Rectal smooth muscle tissue (tissue), 1 donor: ENCODE data around the gene SMIM38.

ENCODE experiments used
- H3K27ac ChIP-seq: one replicate; pipeline ENCODE4 v1.7.0; 2013; ENCODE audit warnings: low read depth, low read length, inconsistent platforms
- H3K27me3 ChIP-seq: one replicate; pipeline ENCODE4 v1.7.0; 2013; ENCODE audit warnings: low read length; ENCODE audit not compliant: control insufficient read depth, insufficient read depth
- H3K36me3 ChIP-seq: one replicate; pipeline ENCODE4 v1.7.0; 2013; ENCODE audit warnings: low read length; ENCODE audit not compliant: control insufficient read depth, insufficient read depth
- H3K4me1 ChIP-seq: one replicate; pipeline ENCODE4 v1.7.0; 2013; ENCODE audit warnings: low read length; ENCODE audit not compliant: control insufficient read depth, insufficient read depth
- H3K4me3 ChIP-seq: one replicate; pipeline ENCODE4 v1.7.0; 2013; ENCODE audit warnings: low read length
- H3K9ac ChIP-seq: one replicate; pipeline ENCODE4 v1.7.0; 2013; ENCODE audit warnings: low read length

The SMIM38 gene

DNA sequence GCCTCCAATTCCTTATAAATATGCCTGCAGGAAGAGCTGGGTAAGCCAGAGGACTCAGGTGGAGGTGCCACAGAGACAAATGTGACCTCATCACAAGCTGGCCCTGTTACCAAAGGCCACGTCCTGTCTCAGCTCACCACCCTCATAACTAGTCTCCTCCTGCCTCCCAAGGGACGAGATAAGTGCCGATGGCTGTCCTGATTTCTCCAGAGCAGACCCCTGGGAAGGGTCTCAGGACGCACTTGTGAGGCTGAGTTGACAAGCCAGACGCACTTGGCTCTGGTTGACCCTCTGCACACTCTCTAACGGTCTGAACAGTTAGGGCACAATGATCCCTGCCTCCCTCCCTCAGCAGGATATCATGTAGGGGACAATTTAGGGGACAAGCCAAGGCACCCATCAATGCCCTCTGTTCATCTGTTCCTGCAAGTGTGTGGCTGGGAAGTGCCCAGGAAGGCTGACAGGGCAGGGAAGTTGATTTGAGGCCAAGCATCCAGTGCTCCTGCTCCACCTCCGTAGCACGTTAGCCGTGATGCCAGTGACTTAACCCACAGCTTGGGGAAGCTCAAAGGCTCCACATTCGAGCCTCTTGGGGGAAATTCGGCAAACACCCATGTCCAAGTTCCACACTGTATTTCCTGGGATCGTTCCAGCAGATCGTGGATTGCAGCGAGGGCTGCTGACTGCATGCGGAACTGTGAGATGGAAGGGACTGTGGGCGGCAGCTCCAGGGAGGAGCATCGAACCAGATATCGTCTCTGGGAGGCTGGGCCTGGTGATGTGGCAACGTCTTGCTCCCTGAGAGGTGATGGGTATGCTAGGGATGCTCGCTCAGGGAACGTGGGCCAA is 2.8 kb downstream of the SMIM38 start:
- no peak overlapping the region for H3K4me3 ChIP-seq
- no peaks in the 10 kb centered on the region for H3K36me3 ChIP-seq
- no peaks in the 10 kb centered on the region for H3K27me3 ChIP-seq
- H3K9ac ChIP-seq: no peak overlapping the region
- H3K27ac ChIP-seq: no peak overlapping the region
- H3K4me1 ChIP-seq: peaks cover 10% of the 10 kb centered on the region

DNA sequence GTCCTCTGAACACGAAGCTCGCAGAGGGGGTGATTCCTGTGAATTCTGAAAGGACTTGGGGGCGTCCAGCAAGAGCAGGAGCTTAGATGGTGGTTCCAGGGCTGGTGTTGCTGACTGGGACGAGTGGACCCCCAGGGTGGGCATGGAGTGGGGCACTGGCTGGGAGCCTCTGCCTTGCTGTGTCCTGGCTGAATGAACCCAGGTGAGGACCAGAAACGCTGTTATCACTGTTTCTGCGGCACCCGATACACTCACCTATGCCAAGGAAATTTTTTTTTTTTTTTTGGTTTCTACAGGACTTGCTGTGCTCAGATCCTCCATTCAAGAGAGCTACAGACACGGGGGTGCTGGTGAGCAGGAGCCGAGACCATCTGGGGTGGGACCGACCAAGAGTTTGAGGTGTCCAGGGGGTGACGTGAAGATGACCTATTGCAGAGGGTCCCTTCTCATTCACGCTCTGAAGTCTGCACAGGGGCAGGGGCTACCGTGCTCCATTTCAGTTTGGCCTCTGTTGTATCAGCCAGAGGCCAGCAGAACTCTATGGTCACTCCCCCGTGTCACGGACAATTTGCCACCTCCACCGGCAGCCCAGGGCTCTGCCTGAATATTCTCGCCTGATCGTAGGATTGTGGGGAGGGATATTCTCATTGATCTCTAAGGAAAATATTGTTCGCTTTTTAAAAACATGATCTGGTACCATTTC is 3.6 kb downstream of the SMIM38 start:
- H3K4me1 ChIP-seq: peaks cover 10% of the 10 kb centered on the region
- no peak overlapping the region for H3K27ac ChIP-seq
- H3K36me3 ChIP-seq: no peaks in the 10 kb centered on the region
- H3K4me3 ChIP-seq: no peak overlapping the region
- no peak overlapping the region for H3K9ac ChIP-seq
- no peaks in the 10 kb centered on the region for H3K27me3 ChIP-seq

DNA sequence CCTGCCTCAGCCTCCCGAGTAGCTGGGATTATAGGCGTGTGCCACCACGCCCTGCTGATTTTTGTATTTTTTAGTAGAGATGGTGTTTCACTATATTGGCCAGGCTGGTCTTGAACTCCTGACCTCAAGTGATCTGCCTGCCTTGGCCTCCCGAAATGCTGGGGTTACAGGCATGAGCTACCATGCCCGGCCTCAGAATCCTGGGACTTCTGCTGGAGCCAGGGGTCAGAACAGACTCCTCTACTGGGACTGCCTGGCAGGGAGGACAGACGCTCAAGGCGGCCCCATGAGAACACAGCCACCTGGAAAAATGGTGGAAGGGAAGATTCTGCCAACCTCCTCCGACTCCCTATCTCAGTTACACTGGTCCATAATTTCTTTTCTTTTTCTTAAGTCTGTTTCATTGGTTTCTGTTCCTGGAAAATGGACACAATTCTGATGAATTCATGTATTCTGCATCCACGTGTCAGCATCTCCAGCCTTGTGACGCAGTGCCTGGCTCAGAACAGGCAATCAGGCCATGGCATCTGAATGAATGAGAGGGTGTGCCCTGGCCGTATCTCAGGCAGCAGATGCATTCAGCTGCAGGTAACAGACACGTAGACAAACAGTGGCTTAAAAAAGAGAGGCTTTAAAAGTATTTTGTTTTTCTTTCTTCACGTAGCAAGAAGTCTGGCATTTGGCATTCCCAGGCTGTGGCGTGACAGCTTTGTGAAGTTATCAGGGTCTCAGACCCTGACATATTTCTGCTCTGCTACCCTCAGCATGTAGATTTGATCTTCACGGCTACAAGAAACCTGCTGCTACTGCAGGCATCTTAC is 4.8 kb downstream of the SMIM38 start:
- Histone ChIP-seq H3K4me1 (peaks cover 10% of the 10 kb centered on the region), H3K4me3 (no peak overlapping the region), H3K27ac (no peak overlapping the region), H3K27me3 (no peaks in the 10 kb centered on the region), H3K36me3 (no peaks in the 10 kb centered on the region), H3K9ac (no peak overlapping the region)

DNA sequence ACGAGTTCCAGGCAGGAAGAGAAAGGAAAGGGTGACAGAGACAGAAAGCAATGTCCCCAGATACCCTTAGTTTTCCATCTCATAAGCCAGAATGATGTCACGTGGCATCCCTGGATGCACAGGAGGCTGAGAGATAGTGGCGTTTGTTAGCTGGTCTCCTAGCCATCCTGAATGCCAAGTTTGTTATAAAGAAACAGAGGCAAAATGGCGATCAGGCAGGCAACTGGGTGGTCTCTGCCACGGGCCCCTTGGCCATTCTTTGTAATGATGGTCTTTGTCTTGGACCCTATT is 5.3 kb downstream of the SMIM38 start:
- no peaks in the 10 kb centered on the region for H3K27me3 ChIP-seq
- no peak overlapping the region for H3K27ac ChIP-seq
- H3K36me3 ChIP-seq: no peaks in the 10 kb centered on the region
- H3K4me3 ChIP-seq: no peak overlapping the region
- peaks cover 11% of the 10 kb centered on the region for H3K4me1 ChIP-seq
- no peak overlapping the region for H3K9ac ChIP-seq

DNA sequence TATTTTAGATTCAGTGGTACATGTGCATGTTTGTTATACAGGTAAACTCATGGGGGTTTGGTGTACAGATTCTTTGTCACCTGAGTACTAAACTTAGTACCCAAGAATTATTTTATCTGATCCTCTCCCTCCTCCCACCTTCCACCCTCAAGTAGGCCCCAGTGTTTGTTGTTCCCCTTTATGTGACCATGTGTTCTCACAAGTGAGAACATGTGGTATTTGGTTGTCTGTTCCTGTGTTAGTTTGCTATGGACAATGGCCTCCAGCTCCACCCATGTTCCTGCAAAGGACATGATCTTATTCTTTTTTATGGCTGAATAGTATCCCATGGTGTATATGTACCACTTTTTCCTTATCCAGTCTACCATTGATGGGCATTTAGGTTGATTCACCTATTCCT is 6.8 kb downstream of the SMIM38 start:
- Histone ChIP-seq H3K9ac (no peak overlapping the region), H3K36me3 (no peaks in the 10 kb centered on the region), H3K4me3 (no peak overlapping the region), H3K27ac (no peak overlapping the region), H3K27me3 (no peaks in the 10 kb centered on the region), H3K4me1 (peaks cover 13% of the 10 kb centered on the region)

DNA sequence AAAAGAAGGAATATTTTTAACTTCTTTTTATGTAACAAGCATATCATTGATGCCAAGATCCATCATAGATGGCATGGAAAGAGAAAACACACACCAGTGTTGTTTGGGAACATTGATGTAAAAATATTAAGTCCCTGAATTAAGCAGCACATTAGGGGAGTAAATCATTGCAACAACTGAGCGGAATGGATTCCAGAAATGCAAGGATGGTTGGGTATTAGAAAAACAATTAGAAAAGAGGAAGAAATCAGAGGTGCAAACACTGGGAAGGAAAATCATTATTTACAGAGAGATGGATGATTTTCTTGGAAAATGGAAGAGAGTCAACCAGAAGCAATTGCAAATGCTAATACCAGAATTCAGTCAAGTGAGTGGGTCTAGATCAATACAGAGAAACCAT is 8.1 kb downstream of the SMIM38 start:
- Histone ChIP-seq H3K36me3 (no peaks in the 10 kb centered on the region), H3K27me3 (no peaks in the 10 kb centered on the region), H3K4me1 (peaks cover 14% of the 10 kb centered on the region), H3K9ac (no peak overlapping the region), H3K4me3 (no peak overlapping the region), H3K27ac (no peak overlapping the region)

DNA sequence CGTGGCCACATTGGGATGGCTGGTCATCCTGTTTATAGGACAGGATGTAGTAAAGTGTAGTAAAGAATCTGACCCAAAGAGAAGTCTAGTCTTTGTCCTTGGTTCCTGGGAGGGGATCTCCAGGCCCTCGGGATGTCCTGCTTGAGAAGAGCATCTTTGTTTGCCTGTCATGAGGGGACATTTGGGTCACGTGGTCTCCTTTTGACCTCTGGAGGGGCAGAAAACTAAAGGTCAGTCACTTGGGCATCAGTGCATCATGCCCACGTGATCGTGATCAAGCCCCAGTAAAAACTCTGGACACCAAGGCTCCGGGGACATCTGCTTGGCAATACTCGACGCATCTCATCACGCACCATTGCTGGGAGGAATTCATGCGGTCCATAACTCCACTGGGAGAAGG is 9.1 kb downstream of the SMIM38 start:
- Histone ChIP-seq H3K9ac (no peak overlapping the region), H3K36me3 (no peaks in the 10 kb centered on the region), H3K27ac (no peak overlapping the region), H3K4me3 (no peak overlapping the region), H3K27me3 (no peaks in the 10 kb centered on the region), H3K4me1 (peaks cover 14% of the 10 kb centered on the region)

DNA sequence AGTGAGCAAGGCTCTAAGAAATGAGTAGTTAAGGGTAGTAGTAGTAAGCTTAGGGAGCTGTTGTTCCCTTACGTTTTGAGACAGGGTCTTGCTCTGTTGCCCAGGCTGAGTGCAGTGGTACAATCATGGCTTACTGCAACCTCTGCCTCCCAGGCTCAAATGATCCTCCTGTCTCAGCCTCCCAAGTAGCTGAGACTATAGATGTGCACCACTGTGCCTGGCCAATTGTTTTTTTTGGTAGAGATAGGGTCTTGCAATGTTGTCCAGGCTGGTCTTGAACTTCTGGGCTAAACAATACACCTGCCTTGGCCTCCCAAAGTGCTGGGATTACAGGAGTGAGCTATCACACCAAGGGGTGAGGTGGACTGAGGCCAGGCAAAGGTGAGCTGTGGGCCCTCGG is 10.0 kb downstream of the SMIM38 start:
- no peaks in the 10 kb centered on the region for H3K36me3 ChIP-seq
- H3K4me1 ChIP-seq: peaks cover 11% of the 10 kb centered on the region
- H3K4me3 ChIP-seq: no peak overlapping the region
- peak overlapping the region; percentile 81 for H3K27ac ChIP-seq
- no peaks in the 10 kb centered on the region for H3K27me3 ChIP-seq
- H3K9ac ChIP-seq: no peak overlapping the region

DNA sequence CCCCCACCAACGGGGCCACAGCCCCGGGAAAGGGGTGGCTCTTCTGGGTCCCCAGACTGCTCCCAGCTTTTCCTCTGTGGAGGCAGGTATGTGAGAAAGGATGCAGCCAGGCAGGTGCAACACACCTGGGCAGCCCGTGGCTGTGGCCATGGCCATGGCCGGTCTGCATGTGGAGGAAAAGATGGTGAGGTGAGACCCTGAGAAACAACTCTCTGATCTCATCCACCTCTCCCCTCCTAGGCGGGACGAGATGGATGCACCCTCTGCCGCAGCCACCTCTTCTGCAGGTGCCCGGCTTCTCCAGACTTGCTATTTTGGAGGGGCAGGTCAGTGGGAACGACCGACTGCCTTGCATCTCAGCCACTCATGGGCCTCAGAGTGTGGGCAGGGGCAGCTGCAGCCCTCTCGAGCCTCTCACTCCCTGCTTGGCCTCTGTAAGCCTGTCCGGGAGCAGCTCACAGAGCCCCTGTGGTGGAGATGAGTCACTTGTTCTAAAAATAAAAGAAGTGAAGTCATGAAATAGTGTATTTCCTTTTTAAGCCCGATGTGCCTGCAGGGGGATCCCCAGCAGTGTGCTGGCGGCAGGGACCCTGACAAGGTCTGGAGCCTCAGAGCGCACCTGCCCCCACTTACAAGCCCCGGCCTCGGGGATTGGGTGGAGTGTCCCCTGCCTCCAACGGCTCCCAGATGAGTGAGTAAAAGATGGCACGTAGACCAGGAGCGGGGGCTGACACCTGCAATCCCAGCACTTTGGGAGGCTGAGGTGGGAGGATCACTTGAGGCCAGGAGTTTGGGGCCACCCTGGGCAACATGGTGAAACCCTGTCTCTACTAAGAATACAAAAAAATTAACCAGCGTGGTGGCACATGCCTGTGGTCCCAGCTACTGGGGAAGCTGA is 10.7 kb downstream of the SMIM38 start:
- H3K27me3 ChIP-seq: no peaks in the 10 kb centered on the region
- H3K27ac ChIP-seq: peak overlapping the region; percentile 81
- peak overlapping the region; percentile 3 for H3K4me3 ChIP-seq
- peaks cover 11% of the 10 kb centered on the region for H3K4me1 ChIP-seq
- no peaks in the 10 kb centered on the region for H3K36me3 ChIP-seq
- no peak overlapping the region for H3K9ac ChIP-seq

DNA sequence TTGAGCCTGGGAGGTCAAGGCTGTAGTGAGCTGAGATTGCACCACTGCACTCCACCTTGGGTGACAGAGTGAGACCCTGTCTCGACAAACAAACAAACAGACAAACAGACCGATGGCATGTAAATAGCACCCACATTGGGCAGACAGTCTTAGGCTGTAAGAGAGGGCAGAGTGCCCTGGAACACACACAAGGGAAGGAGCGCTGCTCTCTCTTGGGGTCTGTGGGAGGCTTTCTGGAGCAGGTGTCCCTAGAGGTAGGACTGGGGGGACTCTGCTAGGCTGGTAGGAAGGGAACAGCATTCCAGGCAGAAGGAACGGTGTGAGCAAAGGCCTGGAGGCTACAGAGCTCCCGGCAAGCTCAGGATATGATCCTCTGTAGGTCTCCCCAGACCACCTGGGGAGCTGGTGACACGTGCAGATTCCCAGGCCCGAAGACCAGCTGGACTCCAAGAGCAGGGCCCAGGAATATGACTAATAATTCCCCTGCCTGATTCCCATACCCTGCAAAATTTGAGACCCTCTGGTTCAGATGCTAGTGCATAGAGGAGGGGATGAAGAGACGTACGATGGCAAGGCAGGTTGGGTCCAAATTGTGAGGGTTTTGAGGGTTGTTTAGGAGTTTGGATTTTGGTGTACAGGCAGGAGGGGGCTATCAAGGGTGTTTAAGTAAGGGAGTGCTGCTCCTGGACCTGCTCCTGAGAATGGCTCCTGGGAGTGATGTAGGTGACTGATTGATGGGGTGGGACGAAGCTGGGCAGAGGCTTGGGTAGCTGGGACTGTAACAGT is 11.6 kb downstream of the SMIM38 start:
- no peaks in the 10 kb centered on the region for H3K36me3 ChIP-seq
- peak overlapping the region; percentile 3 for H3K4me3 ChIP-seq
- peak overlapping the region; percentile 2 for H3K9ac ChIP-seq
- peaks cover 11% of the 10 kb centered on the region for H3K4me1 ChIP-seq
- H3K27ac ChIP-seq: peak overlapping the region; percentile 81
- no peaks in the 10 kb centered on the region for H3K27me3 ChIP-seq

DNA sequence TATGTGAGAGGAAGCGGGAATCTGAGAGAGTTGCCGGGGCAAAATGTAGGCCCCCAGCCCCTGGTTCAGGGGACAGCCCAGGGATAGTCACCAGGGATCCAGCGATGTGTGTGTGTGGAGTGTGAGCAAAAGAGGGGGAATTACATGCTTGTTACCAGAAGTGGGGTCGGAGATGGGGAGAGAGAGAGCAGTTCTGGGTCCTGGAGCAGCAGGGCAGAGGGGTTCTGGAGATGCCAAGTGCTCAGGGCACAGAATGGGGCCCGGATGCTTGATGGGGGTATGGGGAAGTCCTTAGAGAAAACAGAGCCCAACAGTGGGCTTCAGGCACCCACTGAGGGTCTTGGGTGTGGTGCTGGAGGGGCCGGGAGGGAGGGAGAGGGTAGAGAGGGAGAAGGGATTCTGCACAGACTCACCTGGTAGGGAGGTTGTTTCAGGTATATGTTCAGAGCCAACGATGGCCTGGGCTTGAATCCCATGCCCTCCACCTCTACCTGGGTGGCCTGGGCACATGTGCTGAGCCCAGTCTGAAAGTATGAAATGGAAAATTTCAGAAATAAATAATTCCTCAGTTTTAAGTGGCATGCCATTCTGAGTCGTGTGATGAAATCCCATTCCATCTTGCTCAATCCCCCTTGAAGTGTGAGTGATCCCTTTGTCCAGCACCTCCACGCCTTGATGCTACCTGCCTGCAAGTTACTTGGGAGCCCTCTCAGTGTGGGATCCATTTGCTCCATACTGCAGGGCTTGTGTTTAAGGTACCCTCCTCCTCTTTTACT is 12.4 kb downstream of the SMIM38 start:
- H3K27me3 ChIP-seq: no peaks in the 10 kb centered on the region
- H3K4me3 ChIP-seq: no peak overlapping the region
- H3K27ac ChIP-seq: no peak overlapping the region
- H3K36me3 ChIP-seq: no peaks in the 10 kb centered on the region
- peaks cover 11% of the 10 kb centered on the region for H3K4me1 ChIP-seq
- H3K9ac ChIP-seq: no peak overlapping the region
